ENCODE data around the gene SIGLEC11.
"Not testable (repeated sequence)": the region's sequence is repeated elsewhere in the genome, so short reads cannot be mapped to it uniquely, and the experiment has no call there.

Gene SIGLEC11, protein sequence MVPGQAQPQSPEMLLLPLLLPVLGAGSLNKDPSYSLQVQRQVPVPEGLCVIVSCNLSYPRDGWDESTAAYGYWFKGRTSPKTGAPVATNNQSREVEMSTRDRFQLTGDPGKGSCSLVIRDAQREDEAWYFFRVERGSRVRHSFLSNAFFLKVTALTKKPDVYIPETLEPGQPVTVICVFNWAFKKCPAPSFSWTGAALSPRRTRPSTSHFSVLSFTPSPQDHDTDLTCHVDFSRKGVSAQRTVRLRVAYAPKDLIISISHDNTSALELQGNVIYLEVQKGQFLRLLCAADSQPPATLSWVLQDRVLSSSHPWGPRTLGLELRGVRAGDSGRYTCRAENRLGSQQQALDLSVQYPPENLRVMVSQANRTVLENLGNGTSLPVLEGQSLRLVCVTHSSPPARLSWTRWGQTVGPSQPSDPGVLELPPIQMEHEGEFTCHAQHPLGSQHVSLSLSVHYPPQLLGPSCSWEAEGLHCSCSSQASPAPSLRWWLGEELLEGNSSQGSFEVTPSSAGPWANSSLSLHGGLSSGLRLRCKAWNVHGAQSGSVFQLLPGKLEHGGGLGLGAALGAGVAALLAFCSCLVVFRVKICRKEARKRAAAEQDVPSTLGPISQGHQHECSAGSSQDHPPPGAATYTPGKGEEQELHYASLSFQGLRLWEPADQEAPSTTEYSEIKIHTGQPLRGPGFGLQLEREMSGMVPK

GRCh38 chr19:49960980-49961379, at the start of gene SIGLEC11:
TSS of gene SIGLEC11 (minus strand) at chr19:49961172. CDS start at chr19:49961081, 91 bp downstream.
- not testable (repeated sequence) for DNase-seq

- peak in 1 of 2 experiments; percentile 20 for DNase-seq
These were observed 47.6 kb upstream of the SIGLEC11 start for GRCh38 chr19:50008532-50008931.

DNA sequence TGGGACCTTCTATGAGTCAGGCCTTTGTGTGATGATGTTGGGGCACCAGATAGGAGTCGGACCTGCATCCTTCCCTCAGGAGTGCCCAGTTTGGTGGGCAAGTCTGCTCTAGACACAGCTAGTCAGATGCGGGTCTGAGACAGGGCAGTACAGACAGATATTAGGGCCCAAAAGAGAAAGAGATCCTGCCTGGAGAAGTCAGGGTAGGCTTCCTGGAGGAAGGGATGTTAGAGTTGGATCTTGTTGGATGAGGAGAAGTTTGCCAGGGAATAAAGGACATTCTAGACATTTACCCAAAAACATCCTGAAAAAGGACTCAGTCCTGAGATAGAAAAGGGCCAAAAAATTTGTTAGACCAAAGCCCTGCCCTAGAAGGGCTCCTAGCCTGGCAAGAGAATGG, 47.0 kb upstream of the SIGLEC11 start:
- no peak for DNase-seq

DNA sequence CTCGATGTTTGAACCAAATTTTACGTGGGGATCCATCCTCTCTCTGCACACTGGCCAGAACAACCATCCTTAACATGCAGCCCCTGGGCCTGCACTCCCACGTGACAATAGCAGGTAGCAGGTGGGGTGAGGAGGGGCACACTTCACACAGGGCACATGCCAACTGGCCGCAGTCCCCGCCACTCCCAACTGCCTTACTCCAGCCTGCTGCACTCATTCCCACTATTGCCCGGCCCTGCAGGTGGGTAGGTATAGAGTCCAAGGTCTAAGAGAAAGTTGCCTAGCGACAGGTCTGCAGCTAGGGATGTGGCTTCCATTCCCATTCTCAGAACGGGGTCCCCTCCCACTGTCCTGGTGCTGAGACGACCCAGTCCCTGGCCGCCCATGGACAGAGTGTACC, 46.2 kb upstream of the SIGLEC11 start:
- DNase-seq = no peak

- DNase-seq = no peak
These were observed 44.5 kb upstream of the SIGLEC11 start for GRCh38 chr19:50005428-50005827.

DNA sequence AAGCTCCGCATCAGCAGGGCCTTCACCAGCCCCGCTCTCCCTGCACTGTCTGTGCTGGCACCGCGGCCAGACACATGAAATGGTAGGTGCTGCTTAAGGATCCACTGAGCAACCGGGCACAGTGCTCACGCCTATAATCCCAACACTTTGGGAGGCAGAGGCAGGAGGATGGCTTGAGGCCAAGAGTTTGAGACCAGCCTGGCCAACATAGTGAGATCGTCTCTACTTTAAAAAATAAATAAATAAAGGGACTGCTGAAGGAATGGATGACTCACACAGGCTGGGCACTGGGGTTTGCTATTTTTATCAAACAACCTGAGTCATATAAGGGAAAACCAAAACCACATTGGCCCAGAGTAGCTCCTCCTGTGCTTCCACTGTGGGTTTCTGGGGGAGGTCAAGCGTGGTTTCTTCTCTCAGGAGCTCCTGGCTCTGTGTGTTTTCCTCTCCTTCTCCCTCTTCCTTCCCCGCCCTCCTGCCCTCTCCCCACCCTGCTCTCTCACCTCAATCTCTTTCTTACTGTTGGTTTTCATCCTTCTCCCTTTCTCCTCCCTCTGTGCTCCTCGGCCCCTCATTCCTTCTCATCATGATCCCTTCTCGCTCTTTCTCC, 42.9 kb upstream of the SIGLEC11 start:
- DNase-seq = peak in 1 of 2 experiments; percentile 40

GRCh38 chr19:50003254-50003788, 42.3 kb upstream of the SIGLEC11 start:
- DNase-seq = no peak

DNA sequence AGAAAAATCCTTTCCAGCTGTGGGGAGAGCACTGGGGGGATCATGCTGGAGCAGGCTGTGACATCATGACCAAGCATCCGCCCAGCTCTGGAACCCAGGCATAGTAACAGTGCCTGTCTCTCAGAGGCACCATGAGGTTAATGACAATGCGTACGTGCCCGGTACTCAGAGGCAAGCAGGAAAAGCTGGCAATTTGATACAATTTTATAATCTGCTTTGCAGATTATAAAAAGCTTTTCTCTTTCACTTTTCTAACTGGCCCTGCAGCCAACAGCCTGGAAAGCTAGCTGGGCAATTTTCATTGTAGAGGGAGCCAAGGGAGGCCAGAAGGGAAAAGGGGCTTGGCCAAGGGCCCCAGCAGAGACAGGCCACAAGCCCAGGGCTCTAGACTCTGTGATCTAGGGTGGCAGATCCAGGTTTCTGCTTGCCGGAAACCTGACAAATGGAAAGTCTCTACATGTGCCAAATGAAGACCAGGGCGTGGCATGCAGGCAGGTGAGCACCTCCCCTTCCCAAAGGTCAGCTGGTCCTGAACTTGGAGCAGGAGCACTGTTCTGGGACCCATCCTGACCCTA, 41.5 kb upstream of the SIGLEC11 start:
- peak in 1 of 2 experiments; percentile 26 for DNase-seq

DNA sequence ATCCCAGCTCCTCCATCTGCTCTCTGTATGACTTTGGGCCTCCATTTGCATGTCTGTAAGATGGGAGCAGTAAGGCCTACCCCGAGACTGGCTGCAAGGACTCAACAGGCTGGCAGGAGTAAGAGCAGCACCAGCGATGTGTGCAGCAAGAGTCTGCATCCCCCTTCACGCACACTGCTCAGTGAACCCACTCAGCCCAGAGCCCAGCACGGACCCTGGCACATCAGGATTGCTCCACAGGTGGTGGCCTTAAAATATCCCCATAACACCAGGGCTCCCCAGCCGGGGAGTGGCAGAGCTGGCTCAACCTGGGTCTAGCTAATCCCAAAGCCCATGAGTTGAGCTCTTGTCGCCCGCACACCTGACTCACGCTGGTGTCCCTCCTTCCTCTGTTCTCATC, 40.8 kb upstream of the SIGLEC11 start:
- DNase-seq = no peak

DNA sequence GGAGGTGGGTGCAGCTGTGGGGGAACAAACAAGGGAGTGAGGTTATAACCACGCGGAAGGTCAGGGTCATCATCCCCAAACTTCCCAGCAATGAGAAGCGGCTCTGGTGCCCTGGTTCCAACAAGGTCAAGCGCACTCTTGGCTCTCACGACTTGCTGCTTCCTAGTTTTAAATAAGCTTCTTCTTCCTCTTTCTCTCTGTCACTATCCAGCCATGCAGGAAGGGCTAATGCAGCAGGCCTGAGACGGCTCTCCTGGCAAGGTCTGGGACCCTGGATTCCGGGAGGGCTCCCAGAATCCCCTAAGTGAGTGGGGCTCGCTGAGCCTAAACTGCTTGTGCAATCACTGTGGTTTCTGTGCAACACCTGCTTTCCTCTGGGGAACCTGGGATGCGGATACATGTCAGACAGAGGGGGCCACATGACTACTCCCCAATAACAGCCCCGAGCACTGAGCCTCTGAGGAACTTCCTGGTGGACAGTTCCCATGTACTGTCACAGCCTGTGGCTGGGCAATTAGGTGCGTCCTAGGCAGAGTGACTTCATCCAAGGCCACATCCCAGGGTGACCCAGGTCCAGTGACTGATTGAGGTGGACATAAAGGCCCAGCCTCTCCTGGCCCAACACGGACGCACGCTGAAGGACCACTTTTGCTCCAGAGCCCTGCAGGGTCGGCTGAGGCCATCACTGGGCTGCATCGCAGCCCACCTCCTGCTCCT, 40.0 kb upstream of the SIGLEC11 start:
- no peak for DNase-seq

DNA sequence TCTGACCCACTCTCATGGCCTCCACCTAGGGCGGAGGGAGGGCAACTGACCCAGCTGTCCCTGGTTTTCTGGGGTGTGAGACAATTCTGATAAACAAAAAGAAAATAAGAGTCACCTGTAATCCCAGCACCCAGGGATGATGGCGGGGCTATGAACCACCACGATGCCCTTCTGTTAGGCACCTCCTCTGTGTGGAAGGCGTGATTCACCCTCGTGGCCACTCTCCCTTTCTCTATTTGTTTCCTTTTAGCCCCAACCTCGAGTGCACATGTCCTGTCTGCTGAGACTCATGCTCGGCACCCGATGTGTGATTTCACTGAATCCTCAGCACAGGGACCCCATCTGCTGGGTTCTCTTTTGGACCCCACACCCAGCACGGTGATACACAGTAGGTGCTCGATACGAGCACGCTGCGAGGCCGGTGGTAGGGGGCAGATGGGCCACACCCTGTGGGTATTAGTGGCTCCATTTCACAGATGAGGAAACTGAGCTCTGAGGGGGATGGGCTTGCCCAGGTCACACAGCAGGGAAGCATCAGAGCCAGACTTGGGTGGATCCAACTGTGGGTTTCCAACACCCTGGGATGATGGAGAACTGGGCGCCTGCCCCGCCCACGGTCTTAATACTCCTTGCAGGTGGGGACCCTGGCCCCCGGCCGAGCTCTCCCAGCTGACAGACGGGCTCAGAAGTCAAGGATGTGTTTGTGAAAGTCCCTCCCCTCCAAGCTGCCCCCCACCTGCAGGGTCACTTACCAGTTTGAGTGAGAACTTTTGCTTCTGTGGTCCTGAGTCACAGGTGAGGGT, 39.3 kb upstream of the SIGLEC11 start:
- no peak for DNase-seq

DNA sequence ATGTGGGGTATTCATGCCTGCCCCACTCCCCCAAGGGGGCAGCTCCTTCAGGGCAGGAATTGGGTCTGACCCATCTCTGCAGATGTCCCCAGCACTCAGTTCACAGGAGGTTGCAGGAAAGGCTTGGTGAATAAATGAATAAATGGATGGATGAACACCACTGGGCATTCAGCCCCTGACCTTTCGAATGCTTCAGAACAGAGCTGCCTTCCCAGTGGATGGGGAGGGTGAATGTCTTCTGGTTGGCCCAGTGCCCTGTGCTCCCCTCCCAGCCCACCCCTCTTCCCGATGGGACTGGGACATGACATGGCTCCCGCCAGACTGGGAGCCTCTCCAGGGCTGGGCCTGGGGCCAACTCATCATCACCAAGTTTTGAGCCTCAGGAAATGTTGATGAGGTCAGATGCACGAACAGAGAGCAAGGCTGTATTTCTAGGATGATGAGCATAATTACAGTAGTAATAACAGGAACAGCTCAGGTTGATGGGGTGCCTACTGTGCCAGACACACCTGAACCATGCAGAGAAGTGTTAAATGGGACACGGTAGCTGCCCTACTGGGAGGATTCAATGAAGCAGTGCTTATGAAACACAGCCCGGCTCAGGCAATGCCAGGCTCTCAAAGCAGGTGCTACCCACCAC, 38.5 kb upstream of the SIGLEC11 start:
- peak; percentile 45 to 70 for DNase-seq

DNA sequence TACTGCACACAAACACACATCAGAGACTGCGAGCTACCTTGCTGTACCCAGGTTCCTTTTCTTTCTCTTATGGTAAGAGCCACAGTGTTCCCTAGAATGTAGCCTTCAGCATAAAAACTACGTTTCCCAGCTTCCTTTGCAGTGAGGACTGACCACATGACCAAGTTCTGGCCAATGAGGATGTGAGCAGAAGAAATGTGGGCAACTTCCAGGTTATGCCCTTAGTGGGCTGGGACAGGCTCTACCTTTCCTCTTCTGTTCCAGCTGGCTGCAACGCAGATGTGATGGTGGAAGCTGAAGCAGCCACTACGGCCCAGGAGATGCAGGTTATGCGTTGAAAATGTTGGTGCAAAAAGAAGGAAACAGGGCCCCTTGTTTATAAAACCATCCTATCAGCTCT, 36.7 kb upstream of the SIGLEC11 start:
- DNase-seq = peak in 1 of 2 experiments; percentile 20

GRCh38 chr19:49988433-49988832, 27.5 kb upstream of the SIGLEC11 start:
- DNase-seq = peak in 1 of 2 experiments; percentile 16

DNA sequence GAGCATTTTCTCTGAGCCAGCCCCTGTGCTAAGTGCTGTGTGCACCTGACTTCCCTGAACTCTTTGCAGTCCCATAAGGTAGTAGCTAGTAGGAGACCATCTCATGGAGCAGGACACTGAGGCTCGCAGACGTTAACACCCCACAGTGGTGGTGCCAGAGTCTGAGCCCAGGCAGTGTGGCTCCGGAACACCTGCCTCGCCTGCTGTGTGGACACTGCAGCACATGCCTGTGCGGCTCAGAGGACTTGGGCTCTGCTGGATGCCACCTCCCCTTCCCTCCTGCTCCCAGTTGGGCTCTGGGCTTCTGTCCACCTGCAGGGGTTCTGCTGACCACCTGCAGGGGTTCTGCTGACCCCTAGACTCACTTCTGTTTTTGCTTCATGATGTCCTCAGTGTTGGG, 27.0 kb upstream of the SIGLEC11 start:
- no peak for DNase-seq

GRCh38 chr19:49987159-49987698, 26.3 kb upstream of the SIGLEC11 start:
- DNase-seq = peak in 1 of 2 experiments; percentile 24

DNA sequence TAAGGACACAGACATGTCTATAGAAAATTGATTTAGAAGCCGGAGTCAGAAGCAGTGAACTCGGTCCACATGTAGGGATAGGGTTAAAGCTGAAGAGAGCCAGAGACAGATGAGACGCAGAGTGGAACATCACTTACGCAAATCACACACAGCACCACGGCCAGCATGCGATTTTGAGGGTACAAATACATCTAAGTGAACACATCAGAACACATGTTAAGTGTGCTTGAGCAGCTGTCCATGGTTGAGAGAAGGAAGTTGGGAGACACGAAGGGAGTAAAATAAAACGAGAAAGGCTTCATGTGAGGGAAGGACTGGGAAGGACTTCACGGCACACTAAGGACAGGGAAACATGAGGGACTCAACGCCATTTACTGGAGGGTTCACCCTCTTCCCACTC, 25.4 kb upstream of the SIGLEC11 start:
- no peak for DNase-seq

- DNase-seq = peak in 1 of 2 experiments; percentile 34
These were observed 24.9 kb upstream of the SIGLEC11 start for GRCh38 chr19:49985871-49986270.

- no peak for DNase-seq
These were observed 23.5 kb upstream of the SIGLEC11 start for GRCh38 chr19:49984491-49984890.

GRCh38 chr19:49983645-49984229, 22.8 kb upstream of the SIGLEC11 start:
- peak; percentile 38 to 51 for DNase-seq

Measured in NCI-H446 (cell line).